Fibroblast of mammary gland (primary cell): ENCODE measurements around the gene GLRX3.

Experiments used
- DNase-seq: peaks from one replicate; pipeline ENCODE4 v3.0.0-alpha.2; 2010; ENCODE audit warnings: low read depth
- H3K4me3 ChIP-seq: 2 replicates; pipeline ENCODE4 v1.5.1; 2011; ENCODE audit warnings: low read depth, mild to moderate bottlenecking, low read length, moderate library complexity; ENCODE audit not compliant: control insufficient read depth
- TF ChIP-seq, protein P1 (sequence below): conservative IDR thresholded peaks from 2 replicates; pipeline ENCODE4 v1.5.1; 2011; ENCODE audit warnings: low read depth, low read length, inconsistent platforms; ENCODE audit not compliant: control insufficient read depth, insufficient read depth

Gene GLRX3

DNA sequence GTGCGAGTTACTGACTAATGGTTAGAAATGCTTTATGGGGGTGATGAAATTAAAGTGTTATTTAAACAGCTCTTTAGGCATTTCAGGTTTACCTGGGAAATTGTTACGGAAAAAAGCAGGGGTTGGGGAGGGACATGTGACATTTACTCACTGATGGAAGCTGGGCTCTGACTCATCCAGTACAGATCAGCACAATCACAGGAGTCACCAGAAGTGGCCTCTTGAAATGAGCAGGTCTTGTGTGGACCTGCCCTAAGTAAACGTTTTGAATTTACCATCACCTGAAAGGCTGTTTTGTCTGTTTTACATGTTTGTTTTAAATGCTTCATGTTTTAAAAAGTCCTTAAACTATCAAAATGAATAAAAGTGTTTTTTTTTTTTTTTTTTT is 2.3 kb downstream of the GLRX3 start:
- no peak overlapping the region for H3K4me3 ChIP-seq
- TF ChIP-seq, protein P1, sequence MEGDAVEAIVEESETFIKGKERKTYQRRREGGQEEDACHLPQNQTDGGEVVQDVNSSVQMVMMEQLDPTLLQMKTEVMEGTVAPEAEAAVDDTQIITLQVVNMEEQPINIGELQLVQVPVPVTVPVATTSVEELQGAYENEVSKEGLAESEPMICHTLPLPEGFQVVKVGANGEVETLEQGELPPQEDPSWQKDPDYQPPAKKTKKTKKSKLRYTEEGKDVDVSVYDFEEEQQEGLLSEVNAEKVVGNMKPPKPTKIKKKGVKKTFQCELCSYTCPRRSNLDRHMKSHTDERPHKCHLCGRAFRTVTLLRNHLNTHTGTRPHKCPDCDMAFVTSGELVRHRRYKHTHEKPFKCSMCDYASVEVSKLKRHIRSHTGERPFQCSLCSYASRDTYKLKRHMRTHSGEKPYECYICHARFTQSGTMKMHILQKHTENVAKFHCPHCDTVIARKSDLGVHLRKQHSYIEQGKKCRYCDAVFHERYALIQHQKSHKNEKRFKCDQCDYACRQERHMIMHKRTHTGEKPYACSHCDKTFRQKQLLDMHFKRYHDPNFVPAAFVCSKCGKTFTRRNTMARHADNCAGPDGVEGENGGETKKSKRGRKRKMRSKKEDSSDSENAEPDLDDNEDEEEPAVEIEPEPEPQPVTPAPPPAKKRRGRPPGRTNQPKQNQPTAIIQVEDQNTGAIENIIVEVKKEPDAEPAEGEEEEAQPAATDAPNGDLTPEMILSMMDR = no peak
- DNase-seq = peak; percentile 76

DNA sequence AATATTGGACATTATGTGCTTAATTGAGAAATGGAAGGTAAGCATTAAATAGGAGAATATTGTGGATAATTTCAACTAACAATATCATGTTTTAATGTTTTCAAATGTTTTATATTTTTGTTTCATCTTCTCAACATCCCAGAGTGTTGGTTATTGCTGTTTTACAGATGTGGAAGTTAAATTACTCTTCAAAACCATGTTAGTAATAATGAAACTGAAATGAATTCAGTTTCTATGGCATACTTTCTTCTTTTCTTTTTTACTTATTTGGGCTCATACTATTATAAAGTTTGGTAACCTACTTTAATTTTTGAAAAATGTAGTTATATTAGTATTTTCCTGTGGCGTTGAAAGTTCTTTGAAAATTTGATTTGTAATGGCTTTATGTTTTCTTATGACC is 4.2 kb downstream of the GLRX3 start:
- no peak overlapping the region for H3K4me3 ChIP-seq
- TF ChIP-seq, protein P1 = no peak
- no peak for DNase-seq

DNA sequence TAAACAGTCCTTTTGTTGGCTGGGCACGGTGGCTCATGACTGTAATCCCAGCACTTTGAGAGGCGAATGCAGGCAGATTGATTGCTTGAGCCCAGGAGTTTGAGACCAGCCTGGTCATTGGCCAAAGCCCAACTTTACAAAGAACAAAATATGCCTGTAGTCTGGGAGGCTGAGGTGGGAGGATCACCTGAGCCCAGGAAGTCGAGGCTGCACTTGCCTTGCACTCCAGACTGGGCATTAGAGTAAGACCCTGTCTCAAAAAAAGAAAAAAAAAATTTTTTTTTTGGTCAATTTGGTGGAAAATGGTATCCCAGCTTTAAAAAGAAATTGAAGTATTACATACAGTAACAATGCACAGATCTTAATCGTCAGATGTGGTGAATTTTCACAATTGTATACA is 4.8 kb downstream of the GLRX3 start:
- no peak for DNase-seq
- TF ChIP-seq, protein P1 = no peak
- H3K4me3 ChIP-seq = no peak overlapping the region

DNA sequence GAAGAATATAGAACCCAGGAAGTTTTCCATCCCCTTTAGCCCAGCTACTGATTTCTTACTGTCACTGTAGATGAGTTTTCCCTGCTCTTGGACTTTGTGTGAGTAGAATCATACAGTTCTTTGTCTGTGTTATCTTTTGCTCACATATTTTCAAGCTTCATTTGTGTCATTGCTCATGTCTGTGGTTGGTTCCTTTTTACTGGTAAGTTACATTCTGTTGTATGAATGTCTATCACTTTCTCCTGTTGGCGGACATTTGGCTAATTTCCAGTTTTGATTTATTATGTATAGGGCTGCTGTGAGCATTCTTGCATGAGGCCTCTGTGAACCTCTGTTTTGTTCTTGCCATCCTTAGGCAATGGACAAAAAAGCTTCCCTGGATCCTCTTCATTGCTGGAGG is 5.3 kb downstream of the GLRX3 start:
- H3K4me3 ChIP-seq = no peak overlapping the region
- DNase-seq = peak; percentile 12
- TF ChIP-seq, protein P1 = no peak

DNA sequence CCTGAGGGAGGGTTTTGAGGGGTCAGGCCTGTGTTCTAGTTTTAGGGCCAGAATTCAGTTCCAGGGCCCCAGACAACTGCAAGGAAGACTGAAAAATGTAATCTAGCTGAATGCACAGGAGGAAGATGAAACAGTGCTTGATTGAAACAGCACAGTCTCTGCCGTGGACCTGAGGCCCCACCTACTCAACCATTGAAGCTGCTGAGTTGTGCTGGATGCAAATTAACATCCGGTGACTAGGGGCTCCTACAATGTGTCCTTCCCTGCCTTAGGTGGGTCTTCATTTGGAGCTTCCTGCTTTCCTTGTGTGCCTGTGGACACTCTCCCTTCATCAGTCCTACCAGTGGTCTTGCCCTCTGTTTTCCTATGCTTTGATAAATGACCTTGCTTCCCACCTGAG is 5.7 kb downstream of the GLRX3 start:
- H3K4me3 ChIP-seq = no peak overlapping the region
- no peak for DNase-seq
- TF ChIP-seq, protein P1 = no peak

DNA sequence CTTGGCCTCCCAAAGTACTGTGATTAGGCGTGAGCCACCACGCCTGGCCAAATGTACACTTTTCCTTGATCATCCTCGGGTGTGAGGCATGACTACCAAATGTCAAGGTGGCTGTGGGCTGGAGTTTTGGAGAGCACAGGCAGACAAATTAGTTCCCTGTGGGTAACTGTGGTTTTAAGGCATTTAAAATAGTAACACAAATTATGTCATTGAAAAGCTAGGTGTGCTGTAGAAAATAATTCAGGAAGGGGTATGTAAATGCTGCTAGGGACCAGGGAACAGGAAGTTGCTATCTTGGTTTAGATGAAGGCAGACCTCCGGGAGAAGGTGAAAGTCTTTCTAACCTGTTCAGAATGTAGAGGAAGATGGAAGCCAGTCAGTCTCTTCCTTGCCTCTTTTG is 9.9 kb downstream of the GLRX3 start:
- no peak overlapping the region for H3K4me3 ChIP-seq
- no peak for DNase-seq
- TF ChIP-seq, protein P1 = no peak

DNA sequence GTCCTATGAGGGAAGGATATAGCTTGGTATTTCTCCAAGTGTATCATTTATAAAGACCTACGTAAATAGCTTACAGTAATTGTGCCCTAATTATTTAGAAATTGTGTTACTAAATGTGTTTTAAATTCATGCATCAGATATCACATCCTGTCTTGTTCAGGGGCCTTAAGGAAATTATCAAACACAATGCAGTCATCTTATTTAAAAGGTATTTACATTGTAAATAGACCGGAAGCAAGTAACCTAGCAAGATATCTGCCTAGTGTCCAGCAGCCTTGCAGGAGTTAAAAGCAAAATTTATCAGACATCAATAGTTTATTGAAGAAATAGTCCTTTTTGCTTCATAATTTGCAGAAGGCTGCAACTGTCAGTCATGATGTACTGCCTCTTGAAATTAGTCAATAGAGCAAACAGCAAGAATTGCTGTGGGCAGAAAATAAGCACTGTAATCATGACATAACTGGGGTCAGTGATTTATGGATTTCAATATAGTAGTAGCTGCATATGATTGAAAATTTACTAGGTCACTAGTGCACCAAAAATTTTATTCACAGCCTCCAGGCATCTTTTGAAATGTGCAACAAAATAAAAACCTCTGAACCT is 23.1 kb downstream of the GLRX3 start:
- no peak overlapping the region for H3K4me3 ChIP-seq
- TF ChIP-seq, protein P1 = no peak
- no peak for DNase-seq
